ENCODE data around the gene PCP2.

GRCh38 chr19:7680606-7681339 is 47.3 kb upstream of the PCP2 start, which contains the start of gene TRAPPC5:
- peak in 1 of 2 donors; percentile 38 for TF ChIP-seq POLR2A (IDR thresholded peaks at IDR 0.05)
- TF ChIP-seq, protein P1, sequence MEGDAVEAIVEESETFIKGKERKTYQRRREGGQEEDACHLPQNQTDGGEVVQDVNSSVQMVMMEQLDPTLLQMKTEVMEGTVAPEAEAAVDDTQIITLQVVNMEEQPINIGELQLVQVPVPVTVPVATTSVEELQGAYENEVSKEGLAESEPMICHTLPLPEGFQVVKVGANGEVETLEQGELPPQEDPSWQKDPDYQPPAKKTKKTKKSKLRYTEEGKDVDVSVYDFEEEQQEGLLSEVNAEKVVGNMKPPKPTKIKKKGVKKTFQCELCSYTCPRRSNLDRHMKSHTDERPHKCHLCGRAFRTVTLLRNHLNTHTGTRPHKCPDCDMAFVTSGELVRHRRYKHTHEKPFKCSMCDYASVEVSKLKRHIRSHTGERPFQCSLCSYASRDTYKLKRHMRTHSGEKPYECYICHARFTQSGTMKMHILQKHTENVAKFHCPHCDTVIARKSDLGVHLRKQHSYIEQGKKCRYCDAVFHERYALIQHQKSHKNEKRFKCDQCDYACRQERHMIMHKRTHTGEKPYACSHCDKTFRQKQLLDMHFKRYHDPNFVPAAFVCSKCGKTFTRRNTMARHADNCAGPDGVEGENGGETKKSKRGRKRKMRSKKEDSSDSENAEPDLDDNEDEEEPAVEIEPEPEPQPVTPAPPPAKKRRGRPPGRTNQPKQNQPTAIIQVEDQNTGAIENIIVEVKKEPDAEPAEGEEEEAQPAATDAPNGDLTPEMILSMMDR (IDR thresholded peaks at IDR 0.05) = peak; percentile 79 to 98 (median 93)

Measured in vagina (tissue), 2 donors.